ENCODE measurements around the gene ADAMTSL2. TPM values are rescaled to one million over a fixed set of nuclear protein-coding genes. Genes with fewer than 3 reads are reported as not detected.

ADAMTSL2 gene
- total RNA-seq, 3 donors from 2014 or later, result 1.3 to 2.7 (median 1.5) TPM

DNA sequence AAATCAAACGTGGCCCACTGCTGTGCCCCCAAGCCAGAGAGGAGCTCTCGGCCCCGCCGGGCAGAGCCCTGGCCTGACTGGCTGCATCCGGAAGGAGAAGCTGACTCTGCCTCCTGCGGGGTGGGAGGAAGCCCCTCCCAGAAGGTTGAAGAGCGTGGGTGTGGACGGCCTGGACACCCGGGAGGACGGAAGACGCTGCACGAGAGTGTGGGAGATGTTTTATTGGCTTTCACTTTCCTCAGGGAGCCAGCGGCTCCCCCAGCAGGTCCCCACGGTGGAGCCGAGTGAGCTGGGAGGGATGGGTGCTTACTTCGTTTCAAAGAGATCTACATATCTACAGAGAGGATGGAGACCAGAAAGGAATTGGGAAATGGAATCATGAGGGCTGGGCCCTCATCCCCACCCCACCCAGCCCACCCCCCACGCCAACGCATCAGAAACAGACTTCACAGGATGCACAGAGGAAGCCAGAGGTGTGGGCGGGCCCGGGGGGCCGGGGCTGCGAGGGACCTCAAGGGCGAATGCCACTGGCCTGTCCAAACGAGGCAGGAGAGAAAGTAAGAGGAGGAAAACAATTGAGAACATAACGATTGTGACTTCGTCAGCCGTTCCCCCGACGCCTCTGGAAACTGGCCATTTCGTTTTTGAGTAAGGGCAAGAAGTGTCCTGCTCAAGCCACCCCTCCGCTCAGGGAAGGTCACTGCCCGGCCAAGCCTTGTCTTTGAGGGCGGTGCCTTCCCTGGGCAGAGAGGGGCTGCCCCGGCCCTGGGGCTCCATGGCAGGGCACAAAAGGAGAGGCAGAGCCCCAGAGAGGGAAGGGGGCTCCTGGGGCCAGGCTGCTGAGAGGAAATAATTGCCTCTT, 42.6 kb downstream of the ADAMTSL2 start:
- TF ChIP-seq, protein P1, sequence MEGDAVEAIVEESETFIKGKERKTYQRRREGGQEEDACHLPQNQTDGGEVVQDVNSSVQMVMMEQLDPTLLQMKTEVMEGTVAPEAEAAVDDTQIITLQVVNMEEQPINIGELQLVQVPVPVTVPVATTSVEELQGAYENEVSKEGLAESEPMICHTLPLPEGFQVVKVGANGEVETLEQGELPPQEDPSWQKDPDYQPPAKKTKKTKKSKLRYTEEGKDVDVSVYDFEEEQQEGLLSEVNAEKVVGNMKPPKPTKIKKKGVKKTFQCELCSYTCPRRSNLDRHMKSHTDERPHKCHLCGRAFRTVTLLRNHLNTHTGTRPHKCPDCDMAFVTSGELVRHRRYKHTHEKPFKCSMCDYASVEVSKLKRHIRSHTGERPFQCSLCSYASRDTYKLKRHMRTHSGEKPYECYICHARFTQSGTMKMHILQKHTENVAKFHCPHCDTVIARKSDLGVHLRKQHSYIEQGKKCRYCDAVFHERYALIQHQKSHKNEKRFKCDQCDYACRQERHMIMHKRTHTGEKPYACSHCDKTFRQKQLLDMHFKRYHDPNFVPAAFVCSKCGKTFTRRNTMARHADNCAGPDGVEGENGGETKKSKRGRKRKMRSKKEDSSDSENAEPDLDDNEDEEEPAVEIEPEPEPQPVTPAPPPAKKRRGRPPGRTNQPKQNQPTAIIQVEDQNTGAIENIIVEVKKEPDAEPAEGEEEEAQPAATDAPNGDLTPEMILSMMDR (IDR thresholded peaks at IDR 0.05), result no peak
- Histone ChIP-seq H3K4me1 (ENCODE audit: low read depth) (no peaks in the 10 kb centered on the region), H3K4me3 (no peak overlapping the region), H3K9me3 (no peaks in the 10 kb centered on the region), H3K36me3 (ENCODE audit: low read depth) (no peaks in the 10 kb centered on the region)
- no peak for DNase-seq
- ATAC-seq, result no peak
- intact Hi-C loops (cut with DNase I, micrococcal nuclease), result no loop called here

GRCh38 chr9:133577737-133578112, 43.2 kb downstream of the ADAMTSL2 start:
- intact Hi-C loops (cut with DNase I, micrococcal nuclease), result no loop called here
- Histone ChIP-seq H3K4me1 (ENCODE audit: low read depth) (no peaks in the 10 kb centered on the region), H3K36me3 (ENCODE audit: low read depth) (no peaks in the 10 kb centered on the region), H3K9me3 (no peaks in the 10 kb centered on the region), H3K4me3 (no peak overlapping the region)
- DNase-seq, result no peak
- ATAC-seq, result no peak
- TF ChIP-seq, protein P1 (IDR thresholded peaks at IDR 0.05), result no peak

DNA sequence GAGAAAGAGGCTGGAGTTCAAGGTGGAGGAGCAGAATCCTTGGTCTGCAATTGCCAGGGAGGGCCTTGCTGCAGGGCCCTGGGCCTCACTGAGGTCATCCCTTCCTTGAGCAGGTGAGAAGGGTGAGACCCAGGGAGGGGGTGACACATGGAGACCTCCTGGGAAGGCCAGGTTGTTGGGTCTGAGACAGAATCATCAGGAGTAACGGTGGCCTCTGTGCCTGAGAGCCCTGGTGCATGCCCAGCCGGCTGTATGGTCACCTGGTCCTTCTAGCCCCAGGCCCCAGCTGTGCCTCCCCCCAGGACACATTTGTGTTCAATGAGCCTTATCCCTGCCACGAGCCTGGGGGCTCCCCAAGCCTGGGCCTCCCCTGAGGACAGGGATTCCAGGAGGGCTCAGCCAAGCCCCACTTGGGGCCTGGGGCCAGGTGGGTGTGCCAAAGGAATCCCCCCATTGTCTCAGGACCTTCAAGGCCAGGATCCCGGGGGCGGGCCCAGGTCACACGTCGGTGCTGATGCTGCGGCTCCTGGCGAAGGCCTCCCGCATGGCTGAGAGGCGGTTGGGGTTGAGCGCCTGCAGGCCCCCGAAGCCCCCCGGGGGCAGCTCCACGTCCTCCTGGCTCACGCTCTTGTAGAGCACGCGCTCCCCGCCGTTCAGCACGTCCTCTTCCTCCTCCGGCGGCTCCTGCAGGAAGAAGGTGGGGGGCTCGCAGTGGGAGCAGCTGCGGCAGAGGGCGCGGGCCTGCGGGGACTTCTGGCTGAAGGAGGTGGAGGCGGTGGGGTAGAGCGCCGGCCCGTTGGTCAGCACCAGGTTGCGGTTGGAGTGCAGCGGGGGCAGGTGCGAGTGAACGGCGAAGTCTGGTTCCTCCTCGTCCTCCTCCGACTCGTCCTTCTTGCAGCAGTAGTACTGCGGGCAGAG, 44.3 kb downstream of the ADAMTSL2 start:
- DNase-seq (no peak), ATAC-seq (no peak)
- TF ChIP-seq, protein P1 (IDR thresholded peaks at IDR 0.05), result no peak
- no peaks in the 10 kb centered on the region for H3K9me3 ChIP-seq
- intact Hi-C loops (cut with DNase I, micrococcal nuclease), result no loop called here
- no peaks in the 10 kb centered on the region for H3K36me3 ChIP-seq (ENCODE audit: low read depth)
- peaks cover 4% of the 10 kb centered on the region for H3K4me1 ChIP-seq (ENCODE audit: low read depth)
- no peak overlapping the region for H3K4me3 ChIP-seq

GRCh38 chr9:133579601-133580418, 45.3 kb downstream of the ADAMTSL2 start:
- Histone ChIP-seq H3K4me3 (no peak overlapping the region), H3K9me3 (no peaks in the 10 kb centered on the region), H3K4me1 (ENCODE audit: low read depth) (peaks cover 15% of the 10 kb centered on the region), H3K36me3 (ENCODE audit: low read depth) (no peaks in the 10 kb centered on the region)
- intact Hi-C loops (cut with DNase I, micrococcal nuclease), result no loop called here
- no peak for ATAC-seq
- DNase-seq, result no peak
- TF ChIP-seq, protein P1 (IDR thresholded peaks at IDR 0.05), result no peak

DNA sequence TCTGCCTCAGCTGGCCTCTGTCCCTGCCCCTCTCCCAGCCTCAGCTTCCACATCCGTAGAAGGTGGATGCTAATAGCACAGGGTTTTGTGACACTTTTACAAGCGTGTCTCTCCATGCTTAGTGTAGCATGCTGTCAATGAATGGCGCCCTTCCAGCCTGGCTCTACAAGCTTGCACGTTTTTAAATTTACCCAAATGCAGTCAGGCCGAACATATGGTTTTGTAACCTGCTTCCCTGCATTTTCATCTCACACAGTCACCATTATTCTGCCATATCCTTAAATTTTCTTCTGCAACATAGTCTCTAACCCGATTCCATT, 45.9 kb downstream of the ADAMTSL2 start:
- Histone ChIP-seq H3K36me3 (ENCODE audit: low read depth) (no peaks in the 10 kb centered on the region), H3K4me1 (ENCODE audit: low read depth) (peaks cover 20% of the 10 kb centered on the region), H3K9me3 (no peaks in the 10 kb centered on the region), H3K4me3 (no peak overlapping the region)
- intact Hi-C loops (cut with DNase I, micrococcal nuclease), result no loop called here
- TF ChIP-seq, protein P1 (IDR thresholded peaks at IDR 0.05), result no peak
- ATAC-seq, result no peak
- DNase-seq, result no peak
